Measurements from ENCODE around the gene BAIAP3. TPM values are rescaled to one million over a fixed set of nuclear protein-coding genes. Genes with fewer than 3 reads are reported as not detected.

BAIAP3 gene
- total and polyA plus RNA-seq, 2 of the 8 experiments (the other 6 are each of a cell fraction or from before 2014, with no cell fraction given): 2.9 to 6.8 TPM

DNA sequence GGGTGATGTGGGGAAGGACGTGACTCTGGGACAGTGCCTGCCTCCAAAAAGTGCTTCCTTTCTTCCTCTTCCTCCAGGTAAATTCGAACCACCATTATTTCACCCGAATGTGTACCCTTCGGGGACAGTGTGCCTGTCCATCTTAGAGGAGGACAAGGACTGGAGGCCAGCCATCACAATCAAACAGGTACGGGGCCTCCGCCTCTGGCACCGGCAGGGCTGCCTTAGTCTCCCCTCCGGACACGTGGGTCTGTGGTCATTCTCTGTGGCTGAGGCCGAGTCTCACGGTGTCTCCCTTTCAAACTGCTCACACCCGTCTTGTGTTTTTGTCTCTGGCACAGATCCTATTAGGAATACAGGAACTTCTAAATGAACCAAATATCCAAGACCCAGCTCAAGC is 13.3 kb upstream of the BAIAP3 start:
- Histone ChIP-seq H3K79me1 (ENCODE audit: low read depth, low read length) (peaks cover 13% of the 10 kb centered on the region), H4K5ac (ENCODE audit: insufficient read length, low read depth, low read length) (no peak overlapping the region), H2BK15ac (ENCODE audit: low read length) (no peak overlapping the region), H3K23ac (ENCODE audit: insufficient read length) (no peak overlapping the region), H2BK5ac (ENCODE audit: low read depth, low read length) (no peak overlapping the region), H2BK120ac (replicated peaks; ENCODE audit: low read depth, low read length) (no peak overlapping the region), H3K9ac (replicated peaks in 1 of 4; ENCODE audit: extremely low read depth in 1 of 4, low read depth in 3 of 4, low read length in 3 of 4) (no peak overlapping the region), H3K56ac (replicated peaks; ENCODE audit: insufficient read length, low read depth, low read length) (no peak overlapping the region), H2BK20ac (ENCODE audit: low read length) (no peak overlapping the region), H3K27ac (ENCODE audit: low read depth, low read length) (no peak overlapping the region), H3K79me2 (ENCODE audit: control insufficient read depth in 1 of 2, insufficient read depth in 2 of 2, low read length in 2 of 2) (peaks cover 0 to 23% of the 10 kb centered on the region in 2 experiments; a peak in 2 of 4 replicates), H4K8ac (ENCODE audit: extremely low read depth, insufficient read depth, low read length) (no peak overlapping the region), H3K27me3 (replicated peaks in 1 of 4; ENCODE audit: control insufficient read depth in 3 of 4, extremely low read depth in 1 of 4, insufficient read depth in 3 of 4, low read length in 3 of 4) (no peaks in the 10 kb centered on the region), H4K20me1 (replicated peaks in 1 of 2; ENCODE audit: control insufficient read depth in 1 of 2, insufficient read depth in 2 of 2, low read length in 2 of 2) (peaks cover 24 to 36% of the 10 kb centered on the region in 2 experiments), H3K4ac (replicated peaks; ENCODE audit: insufficient read length, low read depth, low read length) (no peak overlapping the region), H3K4me2 (ENCODE audit: insufficient read depth in 1 of 2, low read depth in 2 of 2, low read length in 2 of 2) (no peak overlapping the region), H2BK12ac (ENCODE audit: low read depth, low read length) (no peak overlapping the region), H3K9me3 (ENCODE audit: insufficient read depth in 2 of 2, low read depth in 1 of 2, low read length in 1 of 2) (no peaks in the 10 kb centered on the region), H3K18ac (ENCODE audit: extremely low read depth, low read length) (no peak overlapping the region), H3K14ac (ENCODE audit: insufficient read length) (no peak overlapping the region), H3K4me1 (replicated peaks in 1 of 4; ENCODE audit: control insufficient read depth in 3 of 4, insufficient read depth in 4 of 4, low read length in 3 of 4) (no peaks in the 10 kb centered on the region; a peak in 1 of 7 replicates), H3K23me2 (ENCODE audit: low read depth, low read length) (no peaks in the 10 kb centered on the region), H3K36me3 (ENCODE audit: control insufficient read depth in 2 of 4, insufficient read depth in 4 of 4, low read length in 3 of 4) (peaks cover 58 to 83% (median 75%) of the 10 kb centered on the region in 4 experiments), H3K4me3 (ENCODE audit: extremely low read depth in 1 of 4, insufficient read depth in 2 of 4, low read depth in 3 of 4, low read length in 4 of 4) (no peak overlapping the region), H2AFZ (ENCODE audit: low read length) (no peak overlapping the region), H4K91ac (replicated peaks; ENCODE audit: insufficient read length, low read length) (no peak overlapping the region), H2AK5ac (ENCODE audit: low read depth, low read length) (no peak overlapping the region)
- WGBS, 2 experiments (ENCODE audit: extremely low coverage in 1 of 2, insufficient coverage in 1 of 2, insufficient read length in 1 of 2, insufficient replicate concordance in 2 of 2, low coverage in 1 of 2, low lambda C conversion rate in 2 of 2, missing lambda C conversion rate in 1 of 2): 93% methylated on average over 12 of the region's 12 CpGs; no CpG with 5 or more reads in 1 of the 2 experiments
- DNase-seq (ENCODE audit: low read depth in 1 of 2, low spot score in 2 of 2) (no peak), FAIRE-seq (no peak)
- CTCF ChIA-PET (ENCODE audit: partially characterized antibody): interaction anchor here (0.7 kb wide), 1 partner anchor 10 kb away, joined by 3 read pairs; no protein-coding TSS in a partner anchor
- POLR2A ChIA-PET (ENCODE audit: partially characterized antibody): interaction anchor here (1.0 to 1.4 kb wide), 3 partner anchors 9 to 44 kb away, joined by 3 to 5 read pairs (median 4); no protein-coding TSS in a partner anchor
- TF ChIP-seq TAF1 (IDR thresholded peaks at IDR 0.05; ENCODE audit: low read depth, low read length): no peak
- no peak for TF ChIP-seq JUND (IDR thresholded peaks at IDR 0.05; ENCODE audit: low read length)
- TF ChIP-seq RNF2 (IDR thresholded peaks at IDR 0.05; ENCODE audit: borderline replicate concordance, low read depth, low read length, missing control alignments, poor library complexity, severe bottlenecking): no peak
- no peak for TF ChIP-seq KDM5A (IDR thresholded peaks at IDR 0.05; ENCODE audit: low read length)
- no peak for TF ChIP-seq ASH2L (IDR thresholded peaks at IDR 0.05; ENCODE audit: low read length)
- no peak for TF ChIP-seq ATF2 (IDR thresholded peaks at IDR 0.05; ENCODE audit: low read length)
